HK-2 (cell line): ENCODE measurements around the gene MAGED1.
"Not testable (repeated sequence)": the region's sequence is repeated elsewhere in the genome, so short reads cannot be mapped to it uniquely, and the experiment has no call there.

ENCODE experiments used
- DNase-seq: peaks from one replicate; pipeline ENCODE4 v3.0.0-alpha.2; 2018; ENCODE audit not compliant: unreplicated experiment

The MAGED1 gene

DNA sequence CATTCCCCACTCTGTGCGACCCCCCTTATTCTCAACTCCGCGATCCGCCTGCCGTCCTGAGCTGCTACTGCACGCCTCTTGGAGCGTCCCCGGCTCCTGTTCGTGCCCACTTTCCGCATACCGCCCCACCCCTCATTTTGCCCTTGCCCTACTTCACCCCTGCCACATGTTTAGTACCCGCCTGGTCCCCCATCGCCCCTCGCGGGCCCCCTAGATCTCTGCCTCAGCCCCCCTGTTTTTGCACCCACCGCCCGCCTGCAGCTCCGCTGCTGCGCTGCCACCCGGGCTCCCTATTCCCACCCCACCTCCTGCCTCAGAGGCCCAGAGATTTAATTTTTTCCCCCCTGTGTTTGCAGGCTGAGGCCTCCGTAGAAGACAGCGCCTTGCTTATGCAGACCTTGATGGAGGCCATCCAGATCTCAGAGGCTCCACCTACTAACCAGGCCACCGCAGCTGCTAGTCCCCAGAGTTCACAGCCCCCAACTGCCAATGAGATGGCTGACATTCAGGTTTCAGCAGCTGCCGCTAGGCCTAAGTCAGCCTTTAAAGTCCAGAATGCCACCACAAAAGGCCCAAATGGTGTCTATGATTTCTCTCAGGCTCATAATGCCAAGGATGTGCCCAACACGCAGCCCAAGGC lies 1.4 kb downstream of the MAGED1 start:
- DNase-seq = no peak

- DNase-seq = no peak
Measured at GRCh38 chrX:51896626-51897025, 3.2 kb downstream of the MAGED1 start.

DNA sequence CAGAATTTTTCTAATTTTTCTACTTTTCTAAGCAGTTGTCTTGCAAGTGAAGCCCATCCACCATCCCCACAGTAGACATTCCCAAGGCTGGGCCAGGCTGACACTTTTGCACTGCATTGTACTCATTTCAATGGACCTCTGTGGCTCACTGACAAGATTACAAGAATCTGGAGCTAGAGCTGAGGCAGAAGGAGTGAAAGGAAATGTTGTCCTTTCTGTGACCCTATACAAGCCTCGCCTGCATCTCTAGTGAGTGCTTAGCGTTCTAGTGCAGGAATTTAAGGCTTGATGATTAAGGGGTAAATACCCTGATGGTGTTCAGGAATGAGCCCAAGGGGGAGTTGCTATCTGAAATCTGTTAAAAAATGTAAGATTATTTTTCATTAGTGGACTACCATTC lies 6.3 kb downstream of the MAGED1 start:
- DNase-seq = no peak

DNA sequence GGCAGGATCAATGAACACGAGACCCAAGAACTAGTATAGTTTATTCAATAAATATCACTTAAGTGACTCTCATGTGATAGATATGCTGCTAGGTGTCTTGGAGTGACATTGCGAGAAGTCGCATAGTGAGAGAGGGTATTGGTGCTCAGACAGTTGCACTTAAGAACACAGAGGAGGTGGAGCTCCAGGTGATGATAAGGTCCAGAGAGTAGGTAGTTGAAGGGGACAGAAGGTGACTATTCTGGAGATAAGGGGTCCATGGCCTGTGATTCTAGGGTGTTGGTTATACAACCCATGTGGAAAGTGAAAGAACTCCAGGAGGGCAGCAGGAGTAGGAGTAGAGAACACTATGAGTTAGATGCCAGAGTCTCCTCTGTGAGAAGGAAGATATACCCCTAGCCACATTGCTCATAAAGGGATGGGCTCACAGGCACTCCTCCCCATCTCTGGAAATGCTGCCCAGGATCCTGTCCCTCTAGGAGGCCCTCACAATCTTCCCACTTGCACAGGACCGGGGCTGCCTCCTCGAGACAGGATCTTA lies 9.2 kb downstream of the MAGED1 start:
- no peak for DNase-seq

- DNase-seq = not testable (repeated sequence)
Measured at GRCh38 chrX:51905152-51905551, 11.7 kb downstream of the MAGED1 start.

DNA sequence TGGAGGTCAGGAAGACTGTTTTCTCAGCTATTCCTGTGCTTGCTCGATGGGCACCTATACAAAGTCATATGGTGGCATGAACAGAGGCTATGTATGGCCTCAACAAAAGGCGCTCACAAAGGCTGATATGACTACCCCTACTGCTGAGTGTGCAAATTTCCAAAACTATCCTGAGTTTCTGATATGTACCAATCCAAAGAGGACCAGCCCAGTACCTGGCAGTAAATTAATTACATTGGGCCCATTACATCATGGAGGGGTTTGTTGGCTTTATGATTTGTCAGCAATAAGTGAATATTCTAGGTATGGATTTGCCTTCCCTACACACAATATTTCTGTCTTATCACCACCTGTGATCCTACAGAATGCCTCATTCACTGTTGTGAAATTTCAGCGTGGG lies 12.3 kb downstream of the MAGED1 start:
- DNase-seq = no peak

DNA sequence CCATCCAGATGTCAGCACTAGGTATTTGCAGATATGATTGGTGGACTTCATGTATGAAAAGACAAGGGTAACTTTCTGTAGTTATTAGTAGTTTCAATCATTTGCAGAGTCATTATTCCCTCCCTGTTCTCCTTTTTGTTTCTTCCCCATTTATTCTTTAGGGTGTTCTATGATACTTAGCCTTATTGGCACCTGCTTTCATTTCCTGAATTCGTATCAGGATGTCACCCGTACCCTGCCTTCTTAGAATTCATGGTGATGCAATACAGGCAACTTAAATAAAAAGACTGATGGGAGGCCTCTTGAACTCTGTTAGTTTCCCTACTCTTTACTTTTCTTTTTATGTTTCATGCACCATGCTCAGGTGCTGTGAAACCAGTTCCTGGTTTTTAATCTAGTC lies 24.2 kb downstream of the MAGED1 start:
- no peak for DNase-seq

- no peak for DNase-seq
Measured at GRCh38 chrX:51922561-51922960, 29.1 kb downstream of the MAGED1 start.

DNA sequence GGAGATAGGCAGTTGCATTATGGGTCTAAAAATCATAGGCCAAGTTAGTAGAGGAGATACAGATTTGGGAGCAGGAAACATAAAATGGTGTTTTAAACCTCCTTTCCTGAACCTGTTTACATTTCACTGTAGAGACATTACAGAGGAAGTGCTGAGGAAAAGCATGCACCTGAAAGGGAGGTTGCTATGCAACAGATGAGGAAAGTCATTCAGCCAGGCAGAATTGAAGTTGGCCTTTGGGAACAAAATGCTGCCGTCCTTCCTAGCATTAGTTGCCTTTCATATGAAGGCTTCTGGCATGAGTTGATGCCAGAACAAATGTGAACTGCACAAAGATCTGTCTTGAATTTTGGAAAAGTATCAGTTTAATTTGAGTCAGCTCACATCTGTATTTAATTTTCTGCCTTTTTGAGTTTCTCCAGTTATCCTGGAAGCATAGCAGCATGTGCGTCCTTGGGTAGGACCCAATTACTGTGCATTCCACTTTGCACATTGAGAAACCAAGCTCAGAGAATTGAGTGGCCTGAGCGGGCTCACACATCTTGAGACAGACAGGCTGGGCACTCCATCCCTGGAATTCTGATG lies 38.2 kb downstream of the MAGED1 start:
- DNase-seq = no peak
